HG03097 (cell line): ENCODE measurements around the gene ELMO2.
A peak's percentile ranks its signal among the peaks of the same experiment; 100 is the strongest.
"Not testable (repeated sequence)": the region's sequence is repeated elsewhere in the genome, so short reads cannot be mapped to it uniquely, and the experiment has no call there.

Experiments used
- ATAC-seq: cut with Tn5 transposase; IDR thresholded peaks from one replicate; pipeline ENCODE4 v1.9.1; 2021; ENCODE audit not compliant: unreplicated experiment, low FRiP score

ELMO2 gene

DNA sequence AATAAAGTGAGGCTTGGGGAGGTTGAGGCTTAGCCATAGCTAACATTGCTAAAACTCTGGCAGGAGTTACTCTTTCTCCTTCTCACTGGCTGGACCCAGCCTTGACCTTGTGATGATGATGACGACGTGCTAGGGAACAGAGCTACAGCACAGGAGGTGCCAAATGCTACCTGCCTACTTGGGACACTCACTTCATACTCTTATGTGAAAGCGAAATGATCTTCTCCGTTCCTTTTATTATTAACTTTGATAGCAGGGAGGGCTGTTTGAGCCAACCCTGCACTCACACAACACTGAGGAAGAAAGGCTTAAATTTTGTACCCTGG is 1.2 kb upstream of the ELMO2 start:
- ATAC-seq, result no peak

DNA sequence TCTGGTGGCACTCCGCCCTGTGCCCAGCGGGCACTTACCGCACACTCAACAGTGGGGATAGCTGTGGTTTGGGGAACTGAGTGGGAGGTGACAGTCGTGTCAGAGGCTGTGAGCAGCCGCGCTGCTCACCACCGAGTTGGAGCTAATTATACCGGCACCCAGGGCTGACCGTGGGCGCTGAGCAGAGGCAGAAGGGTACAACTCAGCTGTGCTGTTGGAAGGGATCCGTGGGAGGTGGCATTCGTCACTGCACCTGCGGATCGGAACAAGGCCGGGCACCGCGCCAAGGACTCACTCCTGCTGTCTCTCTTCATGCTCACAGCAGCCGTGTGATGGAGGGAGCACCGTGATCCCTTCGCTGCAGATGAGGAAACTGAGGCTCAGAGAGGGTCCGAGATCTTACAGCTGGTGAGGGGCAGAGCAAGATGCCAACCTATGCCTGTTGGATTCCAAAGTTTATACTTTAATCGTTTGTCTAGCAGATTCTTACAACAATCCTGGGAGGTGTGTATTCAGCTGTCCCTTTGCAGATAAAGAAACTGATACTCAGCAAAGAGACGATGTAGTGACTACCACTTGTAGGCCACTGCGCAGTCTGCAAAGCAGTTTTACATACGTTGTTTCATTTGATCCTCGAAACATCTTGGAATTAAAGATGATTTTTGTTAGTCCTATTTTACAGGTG is 713 bp upstream of the ELMO2 start:
- peak; percentile 23 for ATAC-seq

DNA sequence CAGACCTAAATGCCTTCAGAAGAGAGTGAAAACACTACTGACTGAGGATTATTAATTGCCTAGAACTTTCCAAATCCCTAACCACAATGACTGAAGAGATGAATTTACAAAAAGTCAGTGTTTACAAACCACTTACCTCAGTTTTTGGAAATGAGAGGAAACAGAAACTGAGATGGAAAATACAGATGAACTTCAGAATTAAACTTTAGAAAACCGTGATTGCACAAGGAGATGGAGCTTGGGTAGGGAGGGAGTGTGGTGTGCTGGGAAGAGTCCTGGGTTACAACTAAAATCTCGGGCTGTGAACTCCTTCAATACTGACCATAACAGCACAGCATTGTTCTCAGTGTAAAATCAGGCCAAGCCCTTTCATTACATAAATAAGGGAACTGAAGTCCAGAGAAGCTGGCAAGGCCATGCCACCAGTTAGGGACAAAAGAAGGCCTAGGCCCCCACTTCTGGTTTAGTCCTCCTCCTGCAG is 4.0 kb downstream of the ELMO2 start:
- ATAC-seq, result no peak

DNA sequence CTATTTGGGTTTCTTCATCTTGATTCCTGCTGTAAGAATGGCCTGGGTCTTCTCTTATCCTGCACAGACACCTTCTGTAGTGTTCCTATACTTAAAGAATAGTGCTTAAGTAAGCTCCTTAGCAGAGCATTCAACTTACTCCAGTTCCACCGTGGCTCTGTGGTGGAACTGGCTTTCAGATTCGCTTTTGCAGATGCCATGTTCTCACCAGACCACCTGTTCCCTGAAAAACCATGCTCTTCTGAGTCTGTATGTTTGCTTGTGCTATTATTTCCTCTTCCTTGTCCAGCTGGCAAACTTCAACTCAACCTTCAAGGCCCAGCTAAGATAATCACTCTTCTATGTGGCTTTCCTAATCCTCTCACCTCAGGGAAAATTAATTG is 4.9 kb downstream of the ELMO2 start:
- no peak for ATAC-seq

DNA sequence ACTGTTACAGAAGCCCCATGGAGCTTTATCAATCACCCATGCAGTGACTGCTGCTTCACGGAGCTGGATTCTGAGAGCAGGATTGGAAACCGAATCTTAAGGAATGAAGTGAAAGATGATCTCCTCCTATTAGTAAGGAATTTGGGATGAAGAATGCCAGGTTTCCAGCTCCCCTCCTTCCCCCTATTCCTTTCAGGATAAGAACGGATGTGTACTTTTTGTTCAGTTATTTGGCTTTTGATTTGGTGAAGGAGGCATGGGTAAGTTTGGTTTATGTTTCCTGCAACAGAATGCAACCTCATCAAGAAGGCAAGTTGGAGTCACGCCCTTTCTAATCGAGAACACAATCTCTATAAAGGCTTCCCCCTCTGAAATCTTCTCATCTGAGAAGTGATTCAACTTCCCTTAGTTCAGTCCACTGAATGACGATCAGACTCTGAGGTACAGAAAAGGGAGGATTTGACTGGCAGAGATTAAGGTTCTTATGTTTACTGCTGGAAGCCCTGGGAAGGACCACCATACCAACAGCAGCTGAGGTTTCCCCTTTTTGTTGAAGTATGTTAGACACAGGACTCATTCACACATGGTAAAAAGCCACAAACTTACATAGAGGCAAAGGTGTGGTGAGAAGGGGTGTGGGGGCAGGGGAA is 5.5 kb downstream of the ELMO2 start:
- no peak for ATAC-seq

DNA sequence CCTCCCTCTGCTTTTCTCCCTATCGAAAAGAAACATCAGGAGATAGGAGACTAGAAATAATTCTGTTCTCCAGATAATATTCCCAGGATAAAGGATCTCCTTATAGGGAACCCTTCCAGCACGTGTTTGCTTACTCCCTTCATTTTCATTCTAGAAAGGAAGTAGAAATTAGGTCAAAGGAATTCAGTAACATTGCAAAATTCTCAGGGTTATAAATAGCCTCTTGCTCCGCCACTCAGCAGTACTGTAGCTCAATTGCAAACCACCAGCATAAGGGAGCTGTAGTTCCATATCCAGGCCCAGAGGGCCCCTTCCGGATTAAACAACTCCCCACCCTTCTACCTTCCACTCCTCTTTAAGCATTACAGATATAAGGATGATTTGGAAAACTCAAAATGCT is 6.2 kb downstream of the ELMO2 start:
- ATAC-seq, result no peak

DNA sequence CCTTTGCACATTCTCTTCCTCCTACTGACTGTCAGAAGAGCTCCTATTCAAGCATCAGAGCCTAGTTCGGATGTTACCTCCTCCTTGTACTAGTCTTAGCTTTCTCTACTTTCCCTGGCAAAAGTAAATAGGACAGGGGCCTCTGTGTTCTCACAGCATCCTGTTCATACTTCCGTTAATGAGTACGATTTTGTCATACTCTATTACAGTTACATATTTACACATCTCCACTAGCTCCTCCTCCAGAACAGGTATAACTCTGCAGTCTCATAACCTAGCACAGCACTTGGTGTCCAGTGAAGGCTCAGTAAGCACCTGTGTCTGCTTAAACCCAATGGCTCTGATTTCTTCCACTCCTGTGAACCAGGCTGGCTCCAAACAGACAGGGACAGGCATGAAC is 7.0 kb downstream of the ELMO2 start:
- no peak for ATAC-seq

DNA sequence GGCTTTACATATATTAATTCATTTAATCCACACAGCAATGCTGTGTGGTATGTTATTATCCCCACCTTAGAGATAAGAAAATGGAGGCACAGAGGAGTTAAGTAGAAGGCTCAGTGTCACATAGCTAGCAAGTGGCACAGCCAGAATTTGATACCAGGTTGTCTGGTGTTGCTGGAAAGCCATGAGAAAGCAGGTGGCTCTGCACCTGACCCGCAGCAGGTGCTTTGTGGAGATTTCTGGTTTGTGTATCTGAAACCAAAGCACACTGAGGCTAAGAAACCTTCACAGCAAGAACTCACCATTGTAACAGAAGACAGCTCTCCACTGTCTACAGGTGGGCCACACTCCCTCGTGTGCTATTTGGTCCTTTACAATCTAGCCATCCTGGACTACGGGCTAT is 7.5 kb downstream of the ELMO2 start:
- ATAC-seq, result no peak

DNA sequence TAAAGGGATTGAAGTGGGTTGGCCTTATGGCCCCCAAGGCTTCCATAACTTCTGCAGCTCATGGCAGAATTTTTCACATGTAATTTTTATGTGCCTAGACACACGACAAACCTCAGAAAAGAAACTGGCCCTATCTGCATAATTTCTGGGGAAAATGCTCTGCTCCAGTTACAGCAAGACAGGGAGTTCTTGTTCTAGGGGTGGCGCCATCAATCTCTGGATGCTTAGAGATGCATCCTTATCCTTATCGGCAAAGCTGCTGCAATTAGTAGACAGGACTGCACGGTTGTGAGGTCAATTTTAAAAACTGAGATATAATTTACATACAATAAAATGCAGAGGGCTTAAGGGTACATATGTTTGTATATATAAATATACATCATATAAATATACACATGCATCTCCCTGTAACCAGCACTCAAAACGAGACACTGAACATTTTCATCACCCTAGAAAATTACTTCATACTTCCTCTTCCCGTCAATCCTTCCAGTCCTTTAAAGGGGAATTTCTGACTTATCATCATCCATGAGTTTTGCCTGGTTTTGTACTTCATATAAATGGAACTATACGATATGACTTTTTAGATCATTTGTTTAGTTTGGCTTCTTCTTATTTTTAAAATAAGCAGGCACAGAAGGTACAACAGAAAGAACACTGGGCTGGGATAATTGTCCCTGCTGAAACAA is 10.2 kb downstream of the ELMO2 start:
- no peak for ATAC-seq

DNA sequence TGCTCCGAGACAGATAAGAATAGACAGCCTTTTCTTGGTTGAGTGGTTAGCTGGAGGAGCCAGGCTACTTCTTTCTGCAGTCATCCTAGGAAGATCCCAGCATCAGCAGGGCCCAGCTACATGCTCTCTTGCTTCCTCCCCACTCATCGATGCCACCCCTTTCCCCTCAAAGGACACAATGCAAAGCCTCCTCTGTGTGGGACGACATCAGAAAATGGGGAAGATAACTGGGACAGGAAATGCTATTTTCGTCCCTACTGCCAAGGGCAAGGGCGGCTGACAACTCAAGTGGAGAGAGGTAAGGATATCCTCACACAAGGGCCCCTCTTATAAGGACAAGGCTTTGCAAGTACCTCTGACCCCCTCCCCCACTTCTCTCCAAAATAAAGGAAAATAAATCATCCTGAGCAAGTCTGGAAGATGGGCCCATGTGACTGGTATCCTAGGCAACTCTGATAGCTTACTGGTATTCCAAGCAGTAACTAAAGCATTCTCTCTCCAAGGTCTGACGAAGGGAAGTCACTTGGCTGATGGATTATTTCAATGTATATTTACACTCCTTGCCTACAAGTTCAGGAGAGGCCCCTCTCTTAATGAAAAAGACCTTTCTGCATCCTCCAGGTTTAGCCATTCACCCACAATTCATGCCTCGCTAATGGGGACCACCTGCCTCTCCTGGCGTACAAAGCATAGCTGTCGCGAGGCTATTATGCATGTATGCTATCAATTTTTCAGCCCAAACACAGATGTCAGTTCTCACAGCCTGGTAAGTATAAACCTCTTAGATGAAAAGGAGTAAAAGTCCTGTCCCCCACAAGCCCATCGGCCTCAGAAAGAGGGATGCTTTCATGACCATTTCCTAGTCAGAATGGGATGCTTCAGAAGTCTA is 11.3 kb downstream of the ELMO2 start:
- ATAC-seq, result no peak

DNA sequence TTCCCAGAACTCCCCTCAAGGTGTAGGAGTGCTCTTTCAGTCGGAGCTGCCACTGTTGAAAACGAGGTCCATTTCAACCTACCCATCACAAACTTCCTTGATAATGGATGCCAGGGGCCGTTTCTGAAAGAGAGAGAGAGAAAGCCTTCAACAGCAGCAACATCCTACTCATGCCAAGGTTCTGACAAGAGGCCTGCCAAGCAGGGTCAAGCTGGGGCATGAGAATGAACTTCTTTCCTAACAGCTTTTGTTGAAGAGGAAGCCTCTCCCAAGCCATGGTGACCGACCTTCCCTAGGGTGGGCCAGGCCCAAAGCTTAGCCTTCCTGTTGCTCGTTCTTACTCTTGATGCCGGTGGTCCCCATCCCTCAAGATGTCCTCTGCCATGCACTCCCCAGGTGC is 12.4 kb downstream of the ELMO2 start:
- ATAC-seq, result no peak

DNA sequence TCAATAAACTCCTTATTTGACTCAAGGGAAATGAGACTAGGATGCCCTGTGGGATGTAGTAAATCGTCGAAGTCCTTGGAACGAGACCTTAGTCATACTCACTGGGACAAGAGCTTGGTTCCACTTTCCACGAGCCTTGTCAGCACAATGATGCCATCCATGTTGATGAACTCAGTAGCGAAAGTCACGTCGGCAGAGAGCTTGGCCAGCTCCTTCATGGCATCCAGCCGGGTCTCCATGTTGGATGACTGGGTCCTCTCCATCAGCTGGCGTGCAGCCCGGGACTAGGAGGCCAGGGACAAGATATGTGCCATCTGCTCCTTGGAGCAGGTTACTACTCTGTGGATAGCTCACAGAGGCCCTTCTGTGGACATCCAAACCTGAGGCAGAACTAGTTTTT is 17.5 kb downstream of the ELMO2 start:
- no peak for ATAC-seq

DNA sequence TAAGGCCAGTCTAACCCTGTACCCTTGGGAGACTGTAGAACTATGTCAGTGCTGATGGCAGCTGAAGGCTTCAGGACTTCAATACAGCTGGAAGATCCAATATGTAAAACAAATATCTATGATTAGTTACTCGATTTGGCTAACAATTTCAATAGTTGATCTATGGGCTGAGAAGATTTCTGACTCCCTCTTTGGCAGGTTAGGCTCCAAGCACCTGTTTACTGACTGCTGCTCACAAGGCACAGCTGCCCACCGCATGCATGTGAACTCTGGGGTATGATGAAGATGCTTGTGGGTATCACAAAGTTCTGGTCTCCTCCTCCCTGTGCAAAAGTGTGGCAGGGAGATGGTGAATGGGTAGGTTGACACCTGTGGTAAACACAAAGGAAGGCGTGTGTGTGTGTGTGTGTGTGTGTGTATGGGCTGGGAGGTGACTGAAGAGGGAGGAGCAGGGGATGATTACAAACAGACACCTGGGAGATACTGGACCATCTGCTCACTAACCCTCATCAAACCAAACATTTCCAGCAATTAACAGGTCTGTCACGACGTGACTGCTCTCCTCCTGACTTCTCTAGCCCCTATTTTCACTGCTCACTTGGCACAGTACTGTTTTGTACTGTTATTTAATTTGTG is 18.1 kb downstream of the ELMO2 start:
- ATAC-seq, result no peak

DNA sequence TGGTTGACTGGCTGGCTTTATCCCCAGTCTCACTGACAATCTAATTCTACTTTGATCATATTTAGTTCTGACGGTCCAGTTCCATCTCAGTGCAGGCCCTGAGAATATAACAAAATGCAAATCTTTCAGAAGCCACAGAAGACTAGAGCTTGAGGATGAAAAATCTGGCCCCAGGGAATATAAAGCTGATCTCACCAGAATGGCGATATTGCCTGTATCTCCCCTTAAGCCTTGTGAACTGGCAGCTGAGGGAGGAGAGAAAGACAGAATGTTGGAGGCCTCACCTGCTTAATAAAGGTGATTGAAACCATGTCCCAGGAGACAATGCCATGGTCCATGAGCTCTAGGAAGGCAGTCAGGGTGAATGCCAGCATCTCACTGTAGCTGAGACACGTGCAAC is 19.4 kb downstream of the ELMO2 start:
- not testable (repeated sequence) for ATAC-seq

DNA sequence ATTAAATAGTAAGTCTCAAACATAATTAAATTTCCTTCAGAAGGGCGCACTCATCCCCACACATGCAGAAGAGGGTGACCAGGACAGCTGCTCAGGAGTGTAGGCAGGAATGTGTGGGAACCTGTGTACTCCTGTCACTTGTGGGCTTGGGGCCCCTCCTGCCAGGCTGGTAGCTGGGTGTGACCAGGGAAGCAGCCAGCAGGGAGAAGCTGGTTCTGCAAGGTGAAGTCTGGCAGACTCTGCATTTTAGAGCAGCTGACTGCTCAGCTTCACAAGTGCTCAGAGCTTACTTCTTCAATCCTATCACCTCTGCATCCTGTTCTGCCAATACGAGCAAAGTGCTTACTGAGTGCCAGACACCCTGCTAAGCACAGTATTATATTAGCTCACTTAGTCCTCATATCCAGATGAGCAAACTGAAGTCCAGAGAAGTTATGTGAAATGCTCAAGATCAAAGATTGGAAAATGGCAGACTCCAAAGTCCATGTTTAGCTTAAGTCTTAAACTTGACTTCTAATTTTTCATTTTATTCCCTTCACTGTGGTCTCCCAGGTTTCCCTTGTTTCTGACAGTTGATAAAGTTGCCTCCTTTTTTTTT is 27.9 kb downstream of the ELMO2 start:
- ATAC-seq, result no peak

DNA sequence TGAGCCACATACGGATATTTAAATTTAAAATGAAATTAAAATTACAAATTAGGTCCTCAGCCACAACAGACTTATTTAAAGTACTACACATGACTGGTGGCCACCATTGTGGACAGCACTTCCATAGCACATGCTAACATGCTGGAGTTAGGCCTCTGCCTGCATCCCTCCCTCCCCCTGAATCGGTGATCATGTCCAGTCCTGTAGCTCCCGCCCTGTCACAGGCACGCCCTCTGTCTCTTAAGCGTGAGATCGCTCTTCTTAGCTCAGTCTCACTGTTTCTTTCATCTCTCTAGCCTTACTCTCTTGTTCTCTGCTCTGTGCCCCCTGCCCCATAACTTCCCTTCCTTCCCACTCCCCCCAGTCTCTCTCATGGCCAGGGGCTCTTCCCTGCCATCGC is 28.9 kb downstream of the ELMO2 start:
- ATAC-seq, result no peak

DNA sequence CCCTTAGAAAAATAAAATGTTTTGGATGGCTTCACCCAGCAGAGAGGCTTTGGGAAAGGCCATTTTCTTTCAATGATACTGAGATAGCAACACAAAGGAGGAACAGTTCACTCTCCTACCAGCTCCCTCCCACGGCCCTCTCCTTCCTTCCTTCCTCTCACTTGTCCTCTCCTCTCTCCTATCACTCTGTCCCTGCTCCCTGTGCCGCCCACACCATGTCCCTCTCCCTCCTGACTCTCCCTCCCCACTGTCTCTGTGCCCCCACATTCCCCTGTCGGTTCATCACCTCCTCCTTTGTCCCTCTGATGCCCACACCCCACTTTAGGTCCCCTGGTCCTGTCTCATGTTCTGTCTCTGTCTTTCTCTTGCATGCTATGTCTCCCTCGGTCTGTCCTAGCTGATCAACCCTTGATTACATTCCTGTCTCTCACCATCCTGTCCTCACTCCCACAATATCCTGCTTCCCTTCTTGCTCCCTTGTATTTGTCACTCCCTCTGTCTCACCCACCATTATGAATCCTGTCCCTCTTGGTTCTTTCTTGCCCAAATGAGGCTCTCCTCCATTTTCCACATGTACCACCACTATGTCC is 30.1 kb downstream of the ELMO2 start:
- ATAC-seq, result no peak

DNA sequence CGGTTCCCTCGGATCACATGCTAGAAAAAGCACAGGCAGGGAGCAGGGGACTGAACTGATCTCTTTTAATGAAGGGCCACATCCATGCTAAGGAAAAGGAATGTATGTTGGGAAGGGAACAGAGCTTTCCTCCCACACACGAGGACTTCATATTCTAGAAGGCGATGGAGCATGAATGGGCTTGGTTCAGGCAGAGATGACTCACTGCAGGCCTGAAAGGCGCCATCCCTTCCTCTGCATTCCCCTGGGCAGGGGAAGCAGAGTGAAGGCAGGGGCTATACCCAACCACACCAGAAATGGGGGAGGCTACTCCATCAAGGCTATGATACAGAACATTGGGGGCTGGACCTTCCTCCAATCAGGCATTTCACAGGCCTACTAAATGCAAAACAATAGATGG is 30.6 kb downstream of the ELMO2 start:
- ATAC-seq, result no peak

DNA sequence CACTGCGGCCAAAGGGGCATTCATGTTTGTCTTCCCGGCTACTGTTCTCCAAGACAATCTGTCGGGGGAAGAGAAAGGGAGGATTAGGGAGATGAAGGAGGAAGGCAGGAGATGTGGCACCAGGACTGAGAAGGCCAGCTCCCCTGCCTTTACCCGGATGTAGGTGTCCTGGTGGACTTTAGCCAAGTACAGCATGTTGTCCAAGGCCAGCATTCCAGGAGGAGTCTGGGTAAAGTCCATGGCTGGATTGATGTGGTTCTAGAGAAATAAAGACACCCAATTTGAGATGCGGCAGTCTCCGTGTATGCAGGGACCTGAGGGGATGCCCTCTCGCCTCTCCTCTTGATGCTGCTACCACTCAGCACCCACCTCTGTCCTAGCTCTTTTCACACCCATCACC is 32.0 kb downstream of the ELMO2 start:
- ATAC-seq, result no peak

DNA sequence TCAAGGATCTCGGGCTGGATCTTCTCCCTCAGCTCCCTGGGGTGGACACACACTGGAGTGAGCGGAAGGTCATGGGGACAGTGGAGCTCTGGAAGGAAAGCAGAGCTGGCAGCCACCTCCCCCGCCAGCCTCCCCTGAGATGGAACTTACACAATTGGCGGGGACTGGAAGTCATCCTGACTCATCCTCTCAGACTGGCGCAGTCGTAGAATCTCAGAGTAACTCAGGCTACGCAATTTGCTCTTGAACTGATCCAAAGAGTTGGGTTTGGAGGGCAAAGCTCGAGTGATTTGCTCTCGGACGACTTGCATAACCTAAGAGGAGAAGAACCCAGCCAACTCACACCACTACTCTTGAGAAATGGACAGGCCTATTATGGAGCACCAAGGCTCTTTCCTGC is 34.8 kb downstream of the ELMO2 start:
- ATAC-seq, result no peak
